SK-N-SH (cell line): ENCODE data around the gene CTNNA3. TPM values are rescaled to one million over a fixed set of nuclear protein-coding genes. Genes with fewer than 3 reads are reported as not detected.

Experiments
- CTCF ChIA-PET: fragments of 300-600, 350-600 bp; formaldehyde crosslinking; extraction: SDS; loops from one replicate; lab custom pipeline; 2021; lab: Yijun Ruan, JAX
- POLR2A ChIA-PET: fragments of 350-600 bp; sonication (Branson Sonifier 250); formaldehyde crosslinking; extraction: SDS; loops from one replicate; lab custom pipeline; 2020; ENCODE audit warnings: antibody characterized with exemption, inconsistent platforms; lab: Yijun Ruan, JAX
- DNase-seq: peaks from one replicate; pipeline ENCODE4 v3.0.0; 2012
- H2AFZ ChIP-seq: fragments of 200-600 bp; sonication (generic); 2 replicates; pipeline ENCODE4 v1.8.1; 2016; ENCODE audit warnings: antibody characterized with exemption, mild to moderate bottlenecking, low read depth
- H3F3A ChIP-seq: fragments of 200-600 bp; sonication (generic); replicated peaks from 2 replicates; pipeline ENCODE3; 2016; ENCODE audit warnings: antibody characterized with exemption, mild to moderate bottlenecking; ENCODE audit not compliant: insufficient read depth
- H3K27ac ChIP-seq, 2 experiments: fragments of 200-500 bp in 1 of 2; fragments of 200-600 bp in 1 of 2; sonication (Bioruptor generic) in 1 of 2; sonication (generic), shearing (Covaris generic) in 1 of 2; 2 replicates each; pipeline versions ENCODE4 v1.5.1 to v1.6.1; 2014 to 2016; ENCODE audit warnings: low read depth in 2 of 2, inconsistent platforms in 1 of 2, low read length in 1 of 2, mild to moderate bottlenecking in 1 of 2, mixed read lengths in 1 of 2
- H3K27me3 ChIP-seq: fragments of 200-600 bp; sonication (generic), shearing (Covaris generic); 2 replicates; pipeline ENCODE4 v1.6.1; 2016; ENCODE audit warnings: mixed run types; ENCODE audit not compliant: insufficient read depth
- H3K36me3 ChIP-seq, 2 experiments: fragments of 200-500 bp in 1 of 2; fragments of 200-600 bp in 1 of 2; sonication (Bioruptor generic) in 1 of 2; sonication (generic) in 1 of 2; replicated peaks in 1 of 2; 2 replicates each; pipeline versions ENCODE3 to v1.5.1; 2014 to 2016; ENCODE audit warnings: low read length in 1 of 2, mild to moderate bottlenecking in 1 of 2; ENCODE audit not compliant: insufficient read depth in 2 of 2, control insufficient read depth in 1 of 2
- H3K4me1 ChIP-seq, 2 experiments: fragments of 200-500 bp in 1 of 2; fragments of 200-600 bp in 1 of 2; sonication (Bioruptor generic) in 1 of 2; sonication (generic), shearing (Covaris generic) in 1 of 2; 2 replicates each; pipeline versions ENCODE4 v1.5.1 to v1.6.1; 2014 to 2016; ENCODE audit warnings: low read depth in 1 of 2, low read length in 1 of 2, mixed run types in 1 of 2; ENCODE audit not compliant: insufficient read depth in 2 of 2, control insufficient read depth in 1 of 2
- H3K4me2 ChIP-seq: fragments of 200-600 bp; sonication (generic), shearing (Covaris generic); 2 replicates; pipeline ENCODE4 v1.6.1; 2017; ENCODE audit warnings: mixed run types
- H3K4me3 ChIP-seq, 2 experiments: fragments of 200-500 bp in 1 of 2; fragments of 200-600 bp in 1 of 2; sonication (Bioruptor generic) in 1 of 2; sonication (generic), shearing (Covaris generic) in 1 of 2; 2 replicates each; pipeline versions ENCODE4 v1.5.1 to v1.8.1; 2014 to 2016; ENCODE audit warnings: low read depth in 2 of 2, inconsistent platforms in 1 of 2, low read length in 1 of 2, mild to moderate bottlenecking in 1 of 2, mixed read lengths in 1 of 2, moderate library complexity in 1 of 2
- H3K79me2 ChIP-seq: fragments of 200-600 bp; sonication (generic); 2 replicates; pipeline ENCODE4 v1.8.1; 2017; ENCODE audit warnings: mild to moderate bottlenecking; ENCODE audit not compliant: insufficient read depth
- H3K9ac ChIP-seq: fragments of 200-600 bp; sonication (generic); 2 replicates; pipeline ENCODE4 v1.6.1; 2017; ENCODE audit warnings: mixed run types
- H3K9me2 ChIP-seq: fragments of 200-600 bp; sonication (generic); 2 replicates; pipeline ENCODE4 v1.6.1; 2017; ENCODE audit warnings: mixed run types
- H3K9me3 ChIP-seq: fragments of 200-600 bp; sonication (generic); 2 replicates; pipeline ENCODE4 v1.6.1; 2017; ENCODE audit warnings: mixed run types, mild to moderate bottlenecking, moderate library complexity
- H4K20me1 ChIP-seq: fragments of 200-600 bp; sonication (generic); 2 replicates; pipeline ENCODE4 v1.6.1; 2017; ENCODE audit warnings: mild to moderate bottlenecking, mixed run types; ENCODE audit not compliant: insufficient read depth
- ELF1 ChIP-seq: IDR thresholded peaks from 2 replicates; pipeline ENCODE4 v1.4.0; 2012
- GABPA ChIP-seq: IDR thresholded peaks from 2 replicates; pipeline ENCODE4 v1.4.0; 2012; ENCODE audit warnings: low read depth, mild to moderate bottlenecking
- GATA2 ChIP-seq: sonication (generic); formaldehyde crosslinking; IDR thresholded peaks from 2 replicates; pipeline ENCODE4 v1.5.0; 2020; ENCODE audit warnings: mild to moderate bottlenecking, missing genetic modification reagents
- JUND ChIP-seq: IDR thresholded peaks from 2 replicates; pipeline ENCODE4 v1.4.0; 2012
- MEF2A ChIP-seq: IDR thresholded peaks from 2 replicates; pipeline ENCODE4 v1.4.0; 2012; ENCODE audit warnings: low read depth, borderline replicate concordance
- NFIC ChIP-seq: IDR thresholded peaks from 2 replicates; pipeline ENCODE4 v1.4.0; 2012; ENCODE audit warnings: borderline replicate concordance
- POLR2AphosphoS5 ChIP-seq: IDR thresholded peaks from 2 replicates; pipeline ENCODE4 v1.6.1; 2012; ENCODE audit warnings: low read depth, low read length
- RCOR1 ChIP-seq: fragments of 150-350 bp; IDR thresholded peaks from 2 replicates; pipeline ENCODE4 v1.6.1; 2017; ENCODE audit warnings: antibody characterized with exemption, low read length
- TAF1 ChIP-seq: IDR thresholded peaks from 2 replicates; pipeline ENCODE4 v1.6.1; 2012; ENCODE audit warnings: low read depth, mild to moderate bottlenecking, low read length, moderate library complexity, borderline replicate concordance
- TEAD4 ChIP-seq: IDR thresholded peaks from 2 replicates; pipeline ENCODE4 v1.4.0; 2012; ENCODE audit warnings: mild to moderate bottlenecking, borderline replicate concordance; ENCODE audit not compliant: insufficient read depth
- WGBS: methylation state at CpG from one replicate; pipeline ENCODE4 v1.1.6; 2017; ENCODE audit warnings: low lambda C conversion rate; 5-methylcytosine and 5-hydroxymethylcytosine counted together
- polyA plus RNA-seq, 3 experiments: library from polyadenylated mRNA; depleted of rRNA; stranded (reverse); fragments of >200 nt; gene quantifications; 2 replicates each; pipeline ENCODE4 v1.2.3, GENCODE V29; 2012
- TF ChIP-seq, protein P1 (sequence below): fragments of 150-350 bp; IDR thresholded peaks from 2 replicates; pipeline ENCODE4 v1.6.1; 2017; ENCODE audit warnings: antibody characterized with exemption, low read length, low read depth, borderline replicate concordance
- TF ChIP-seq, protein P2 (sequence below): IDR thresholded peaks from 2 replicates; pipeline ENCODE4 v1.4.0; 2012; ENCODE audit warnings: low read depth, borderline replicate concordance
- TF ChIP-seq, protein P3 (sequence below): IDR thresholded peaks from 2 replicates; pipeline ENCODE4 v1.4.0; 2012; ENCODE audit warnings: low read depth, borderline replicate concordance

CTNNA3 gene
- polyA plus RNA-seq, 1 of the 3 experiments (the other 2 are of a cell fraction) = not detected

DNA sequence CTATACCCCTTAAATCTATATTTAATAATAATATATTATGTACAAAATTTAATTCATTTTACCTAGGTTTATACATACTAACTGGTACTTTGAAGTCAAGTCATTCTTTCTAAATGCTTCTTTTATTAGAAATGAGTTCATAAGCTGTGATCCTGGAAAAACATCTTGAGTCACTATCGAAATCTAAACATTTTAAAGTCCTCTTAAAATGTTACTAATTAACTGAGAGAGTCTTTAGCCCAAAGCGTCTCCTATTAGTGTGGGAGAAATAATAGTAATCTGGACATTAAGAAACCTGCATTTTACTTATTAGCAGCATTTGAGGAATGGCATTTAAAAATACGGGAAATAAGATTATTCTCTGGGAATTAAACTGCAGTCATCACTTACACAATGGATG lies 142.7 kb downstream of the CTNNA3 start:
- Histone ChIP-seq H3K4me3 (no peak overlapping the region), H3F3A (no peaks in the 10 kb centered on the region), H3K9me3 (no peaks in the 10 kb centered on the region), H2AFZ (no peak overlapping the region), H4K20me1 (no peaks in the 10 kb centered on the region), H3K36me3 (no peaks in the 10 kb centered on the region), H3K79me2 (no peaks in the 10 kb centered on the region), H3K9me2 (no peaks in the 10 kb centered on the region), H3K4me2 (no peak overlapping the region), H3K27me3 (no peaks in the 10 kb centered on the region), H3K9ac (no peak overlapping the region), H3K27ac (no peak overlapping the region), H3K4me1 (no peaks in the 10 kb centered on the region)
- 11% methylated on average over 3 of the region's 3 CpGs for WGBS
- ChIA-PET POLR2A (no interaction called here), CTCF (no interaction called here)
- TF ChIP-seq GATA2 = no peak
- no peak for TF ChIP-seq ELF1
- TF ChIP-seq POLR2AphosphoS5 = no peak
- no peak for TF ChIP-seq JUND
- no peak for TF ChIP-seq MEF2A
- TF ChIP-seq, protein P1, sequence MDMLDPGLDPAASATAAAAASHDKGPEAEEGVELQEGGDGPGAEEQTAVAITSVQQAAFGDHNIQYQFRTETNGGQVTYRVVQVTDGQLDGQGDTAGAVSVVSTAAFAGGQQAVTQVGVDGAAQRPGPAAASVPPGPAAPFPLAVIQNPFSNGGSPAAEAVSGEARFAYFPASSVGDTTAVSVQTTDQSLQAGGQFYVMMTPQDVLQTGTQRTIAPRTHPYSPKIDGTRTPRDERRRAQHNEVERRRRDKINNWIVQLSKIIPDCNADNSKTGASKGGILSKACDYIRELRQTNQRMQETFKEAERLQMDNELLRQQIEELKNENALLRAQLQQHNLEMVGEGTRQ = no peak
- no peak for TF ChIP-seq NFIC
- TF ChIP-seq, protein P2, sequence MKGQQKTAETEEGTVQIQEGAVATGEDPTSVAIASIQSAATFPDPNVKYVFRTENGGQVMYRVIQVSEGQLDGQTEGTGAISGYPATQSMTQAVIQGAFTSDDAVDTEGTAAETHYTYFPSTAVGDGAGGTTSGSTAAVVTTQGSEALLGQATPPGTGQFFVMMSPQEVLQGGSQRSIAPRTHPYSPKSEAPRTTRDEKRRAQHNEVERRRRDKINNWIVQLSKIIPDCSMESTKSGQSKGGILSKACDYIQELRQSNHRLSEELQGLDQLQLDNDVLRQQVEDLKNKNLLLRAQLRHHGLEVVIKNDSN = no peak
- TF ChIP-seq, protein P3, sequence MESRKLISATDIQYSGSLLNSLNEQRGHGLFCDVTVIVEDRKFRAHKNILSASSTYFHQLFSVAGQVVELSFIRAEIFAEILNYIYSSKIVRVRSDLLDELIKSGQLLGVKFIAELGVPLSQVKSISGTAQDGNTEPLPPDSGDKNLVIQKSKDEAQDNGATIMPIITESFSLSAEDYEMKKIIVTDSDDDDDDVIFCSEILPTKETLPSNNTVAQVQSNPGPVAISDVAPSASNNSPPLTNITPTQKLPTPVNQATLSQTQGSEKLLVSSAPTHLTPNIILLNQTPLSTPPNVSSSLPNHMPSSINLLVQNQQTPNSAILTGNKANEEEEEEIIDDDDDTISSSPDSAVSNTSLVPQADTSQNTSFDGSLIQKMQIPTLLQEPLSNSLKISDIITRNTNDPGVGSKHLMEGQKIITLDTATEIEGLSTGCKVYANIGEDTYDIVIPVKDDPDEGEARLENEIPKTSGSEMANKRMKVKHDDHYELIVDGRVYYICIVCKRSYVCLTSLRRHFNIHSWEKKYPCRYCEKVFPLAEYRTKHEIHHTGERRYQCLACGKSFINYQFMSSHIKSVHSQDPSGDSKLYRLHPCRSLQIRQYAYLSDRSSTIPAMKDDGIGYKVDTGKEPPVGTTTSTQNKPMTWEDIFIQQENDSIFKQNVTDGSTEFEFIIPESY = no peak
- TF ChIP-seq RCOR1 = no peak
- no peak for DNase-seq

DNA sequence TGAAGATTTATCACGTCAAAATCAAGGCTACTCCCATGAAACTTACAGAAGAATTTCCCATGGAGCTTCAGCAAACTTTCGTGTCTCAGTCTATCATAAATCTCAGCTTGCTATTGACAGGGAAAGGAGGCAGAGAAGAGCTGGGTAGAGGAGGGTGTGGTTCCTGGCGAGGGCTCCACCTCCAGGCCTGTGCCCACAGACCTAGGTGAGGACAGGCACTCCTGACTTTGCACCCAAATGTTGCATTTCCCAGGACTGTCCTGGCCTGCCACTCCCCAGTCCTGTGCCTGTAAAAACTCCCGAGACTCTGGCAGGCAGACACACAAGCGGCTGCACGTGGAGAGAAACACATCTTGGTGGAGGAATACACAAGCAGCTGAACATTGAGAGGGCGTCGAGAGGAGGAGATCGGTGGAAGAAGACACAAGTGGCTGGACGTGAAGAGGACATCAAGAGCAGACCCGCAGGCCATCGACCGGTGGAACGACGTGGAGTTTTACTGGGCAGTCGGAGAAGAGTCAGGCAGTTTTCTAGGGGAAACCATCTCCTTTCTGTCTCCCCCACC lies 145.1 kb downstream of the CTNNA3 start:
- no peaks in the 10 kb centered on the region for H3K9me3 ChIP-seq
- H4K20me1 ChIP-seq = no peaks in the 10 kb centered on the region
- H3K79me2 ChIP-seq = no peaks in the 10 kb centered on the region
- POLR2A ChIA-PET = no interaction called here
- H3K27ac ChIP-seq = no peak overlapping the region
- no peak overlapping the region for H3K9ac ChIP-seq
- H3K36me3 ChIP-seq = no peaks in the 10 kb centered on the region
- H3K4me2 ChIP-seq = no peak overlapping the region
- H3F3A ChIP-seq = no peaks in the 10 kb centered on the region
- no peaks in the 10 kb centered on the region for H3K27me3 ChIP-seq
- no peaks in the 10 kb centered on the region for H3K4me1 ChIP-seq
- H3K9me2 ChIP-seq = no peaks in the 10 kb centered on the region
- H2AFZ ChIP-seq = no peak overlapping the region; the same call in 1 of the 2 replicates
- TF ChIP-seq GABPA (no peak), RCOR1 (no peak), TEAD4 (no peak), TAF1 (no peak)
- TF ChIP-seq, protein P2 = no peak
- CTCF ChIA-PET = interaction anchor here (0.7 kb wide), 1 partner anchor 286 kb away, joined by 3 read pairs; no protein-coding TSS in a partner anchor
- no peak overlapping the region for H3K4me3 ChIP-seq
- no peak for DNase-seq
- WGBS = 10% methylated on average over 14 of the region's 16 CpGs
